ENCODE results near the gene TSPAN19. TPM values are rescaled to one million over a fixed set of nuclear protein-coding genes. Genes with fewer than 3 reads are reported as not detected.

TSPAN19 gene
- total and polyA plus RNA-seq, 9 of the 15 experiments (the other 6 are each of a cell fraction or from before 2014, with no cell fraction given), result not detected

GRCh38 chr12:84998341-84998740, 37.7 kb downstream of the TSPAN19 start (continued):
- TF ChIP-seq ZBTB5 (IDR thresholded peaks at IDR 0.05) (no peak), HDAC1 (IDR thresholded peaks at IDR 0.05) (no peak), PBX2 (CRISPR knock-in tag; IDR thresholded peaks at IDR 0.05; ENCODE audit: low read depth) (no peak), PBX2 (tag; conservative IDR thresholded peaks at IDR 0.05; ENCODE audit: low read depth) (no peak), MTA1 (IDR thresholded peaks at IDR 0.05; ENCODE audit: borderline replicate concordance) (no peak), FOXM1 (IDR thresholded peaks at IDR 0.05; ENCODE audit: low read depth) (no peak), FOXM1 (CRISPR knock-in tag; IDR thresholded peaks at IDR 0.05; ENCODE audit: low read depth) (no peak), BRCA1 (IDR thresholded peaks at IDR 0.05) (no peak), BRCA1 (CRISPR knock-in tag; IDR thresholded peaks at IDR 0.05) (no peak), ZBTB9 (CRISPR knock-in tag; IDR thresholded peaks at IDR 0.05) (no peak), MCM3 (IDR thresholded peaks at IDR 0.05) (no peak), GATAD2A (IDR thresholded peaks at IDR 0.05) (no peak), ZNF146 (CRISPR knock-in tag; IDR thresholded peaks at IDR 0.05; ENCODE audit: unreplicated experiment) (no peak), ZSCAN29 (IDR thresholded peaks at IDR 0.05) (no peak), KLF6 (CRISPR knock-in tag; IDR thresholded peaks at IDR 0.05; ENCODE audit: borderline replicate concordance) (no peak), NONO (IDR thresholded peaks at IDR 0.05; ENCODE audit: low read depth in 2 of 2, low read length in 1 of 2) (no peak), ZBTB1 (CRISPR knock-in tag; IDR thresholded peaks at IDR 0.05; ENCODE audit: borderline replicate concordance, low read depth) (no peak)

Data from K562 (cell line).